AG04450 (cell line): ENCODE measurements around the gene PLVAP. TPM values are rescaled to one million over a fixed set of nuclear protein-coding genes. Genes with fewer than 3 reads are reported as not detected.

Source experiments
- CTCF ChIA-PET: fragments of 300-600, 350-600 bp; formaldehyde crosslinking; extraction: SDS; loops from one replicate; lab custom pipeline; 2022; ENCODE audit warnings: antibody characterized with exemption, inconsistent platforms; lab: Charles Lee
- POLR2A ChIA-PET: fragments of 350-600 bp; formaldehyde crosslinking; extraction: SDS; loops from one replicate; lab custom pipeline; 2021; ENCODE audit warnings: antibody characterized with exemption, inconsistent platforms; lab: Yijun Ruan, JAX
- DNase-seq: peaks from one replicate; pipeline ENCODE4 v3.0.0-alpha.2; 2011; ENCODE audit warnings: low read depth, low spot score
- H3K27ac ChIP-seq: one replicate; pipeline ENCODE4 v1.5.1; 2012; ENCODE audit warnings: low read depth, low read length, control low read depth
- H3K27me3 ChIP-seq: one replicate; pipeline ENCODE4 v1.6.0; 2012; ENCODE audit warnings: low read length; ENCODE audit not compliant: control insufficient read depth, insufficient read depth
- H3K4me3 ChIP-seq: 2 replicates; pipeline ENCODE4 v1.5.1; 2011; ENCODE audit warnings: mild to moderate bottlenecking, low read depth, low read length, control low read depth
- H3K9me3 ChIP-seq: 2 replicates; pipeline ENCODE4 v1.5.1; 2012; ENCODE audit warnings: low read length; ENCODE audit not compliant: control insufficient read depth, insufficient read depth
- polyA plus RNA-seq: library from polyadenylated mRNA; depleted of rRNA; stranded (reverse); fragments of >200 nt; gene quantifications from 2 replicates; pipeline ENCODE4 v1.2.3, GENCODE V29; 2011
- TF ChIP-seq, protein P1 (sequence below): IDR thresholded peaks from 2 replicates; pipeline ENCODE4 v1.5.1; 2011; ENCODE audit warnings: low read depth, low read length, control low read depth, inconsistent platforms

The PLVAP gene
- polyA plus RNA-seq, 1 experiment = not detected

DNA sequence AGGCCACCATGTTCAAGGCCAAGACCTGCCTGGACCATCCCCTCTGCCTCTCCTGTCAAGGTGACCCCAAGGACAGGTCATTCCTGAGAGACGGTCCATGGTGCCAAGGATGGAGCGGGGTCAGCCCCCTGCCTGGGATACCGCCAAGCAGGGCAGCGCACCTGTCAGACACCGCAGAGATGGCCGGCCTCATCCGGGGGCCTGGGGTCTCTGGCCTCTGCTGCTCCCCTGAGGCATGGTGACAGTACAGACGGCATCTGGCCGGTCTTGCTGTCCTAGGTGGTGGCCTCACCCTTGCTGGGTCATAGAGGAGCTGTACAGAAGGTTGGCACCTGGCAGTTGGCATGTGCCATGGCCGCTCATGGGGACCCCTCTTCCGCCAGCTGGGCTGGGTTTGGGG lies 56.7 kb downstream of the PLVAP start:
- H3K4me3 ChIP-seq = no peak overlapping the region
- TF ChIP-seq, protein P1, sequence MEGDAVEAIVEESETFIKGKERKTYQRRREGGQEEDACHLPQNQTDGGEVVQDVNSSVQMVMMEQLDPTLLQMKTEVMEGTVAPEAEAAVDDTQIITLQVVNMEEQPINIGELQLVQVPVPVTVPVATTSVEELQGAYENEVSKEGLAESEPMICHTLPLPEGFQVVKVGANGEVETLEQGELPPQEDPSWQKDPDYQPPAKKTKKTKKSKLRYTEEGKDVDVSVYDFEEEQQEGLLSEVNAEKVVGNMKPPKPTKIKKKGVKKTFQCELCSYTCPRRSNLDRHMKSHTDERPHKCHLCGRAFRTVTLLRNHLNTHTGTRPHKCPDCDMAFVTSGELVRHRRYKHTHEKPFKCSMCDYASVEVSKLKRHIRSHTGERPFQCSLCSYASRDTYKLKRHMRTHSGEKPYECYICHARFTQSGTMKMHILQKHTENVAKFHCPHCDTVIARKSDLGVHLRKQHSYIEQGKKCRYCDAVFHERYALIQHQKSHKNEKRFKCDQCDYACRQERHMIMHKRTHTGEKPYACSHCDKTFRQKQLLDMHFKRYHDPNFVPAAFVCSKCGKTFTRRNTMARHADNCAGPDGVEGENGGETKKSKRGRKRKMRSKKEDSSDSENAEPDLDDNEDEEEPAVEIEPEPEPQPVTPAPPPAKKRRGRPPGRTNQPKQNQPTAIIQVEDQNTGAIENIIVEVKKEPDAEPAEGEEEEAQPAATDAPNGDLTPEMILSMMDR = no peak
- POLR2A ChIA-PET = interaction anchor here (1.8 kb wide), 1 partner anchor 11 kb away, joined by 5 read pairs; the partner anchor contains the start of gene DDA1
- H3K27ac ChIP-seq = no peak overlapping the region
- H3K9me3 ChIP-seq = peaks cover 3% of the 10 kb centered on the region; the same call in 1 of the 2 replicates
- DNase-seq = no peak
- no peaks in the 10 kb centered on the region for H3K27me3 ChIP-seq
- CTCF ChIA-PET = no interaction called here

DNA sequence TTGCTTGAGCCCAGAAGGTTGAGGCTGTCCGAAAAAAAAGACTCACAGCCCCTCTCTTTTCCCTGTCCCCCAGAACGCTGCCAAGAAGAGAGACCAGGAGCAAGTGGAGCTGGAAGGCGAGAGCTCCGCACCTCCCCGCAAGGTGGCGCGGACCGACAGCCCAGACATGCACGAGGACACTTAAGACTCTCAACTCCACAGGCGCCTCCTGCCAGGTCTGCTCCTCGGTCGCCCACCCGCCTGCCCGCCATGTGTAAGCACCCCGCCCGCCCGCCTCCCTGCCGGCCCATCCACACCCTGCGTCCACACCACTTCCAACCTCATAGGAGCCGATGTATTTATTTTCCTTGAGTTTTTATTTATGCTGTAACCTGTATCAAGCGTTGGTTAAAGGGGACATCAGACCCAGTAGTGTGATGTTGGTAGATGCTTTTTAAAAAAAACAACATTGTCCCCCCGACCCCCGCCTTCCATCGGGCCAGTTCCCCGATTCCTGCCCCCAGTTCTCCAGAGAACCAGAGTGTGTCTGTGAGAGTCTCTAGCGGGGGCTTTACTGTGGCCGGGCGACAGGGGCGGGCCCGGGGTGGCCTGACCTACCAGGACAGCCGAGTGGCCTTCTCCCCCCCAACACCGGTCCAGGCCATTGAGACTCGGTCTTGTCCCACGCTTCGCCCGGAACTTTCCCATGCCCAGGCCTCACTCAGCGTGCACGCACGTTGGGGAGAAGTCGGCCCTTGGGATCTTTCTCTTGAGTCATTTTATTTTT lies 57.5 kb downstream of the PLVAP start:
- Histone ChIP-seq H3K27ac (no peak overlapping the region), H3K4me3 (no peak overlapping the region)
- CTCF ChIA-PET = no interaction called here

DNA sequence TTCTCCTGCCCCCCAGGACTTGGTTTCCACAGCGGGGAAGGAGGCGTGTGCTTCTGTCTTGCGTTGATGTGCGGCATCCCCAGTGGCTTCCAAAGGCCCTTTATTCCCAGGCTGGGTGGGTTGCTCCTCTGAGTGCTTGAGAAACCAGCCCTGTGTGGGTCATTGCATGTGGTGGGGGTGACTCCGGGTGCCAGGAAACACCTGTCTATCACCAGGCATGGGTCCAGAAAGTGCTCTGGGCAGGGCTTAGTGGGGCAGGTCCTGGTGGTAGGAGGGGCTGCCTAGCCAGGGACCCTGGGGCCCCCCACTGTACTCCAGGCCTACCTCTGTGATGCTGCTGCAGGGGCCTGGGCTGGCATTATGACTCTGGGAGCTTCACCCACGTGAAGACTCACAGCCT lies 58.2 kb downstream of the PLVAP start:
- peaks cover 3% of the 10 kb centered on the region; the same call in 1 of the 2 replicates for H3K9me3 ChIP-seq
- TF ChIP-seq, protein P1 = no peak
- POLR2A ChIA-PET = no interaction called here
- no peak overlapping the region for H3K27ac ChIP-seq
- no peaks in the 10 kb centered on the region for H3K27me3 ChIP-seq
- no peak overlapping the region for H3K4me3 ChIP-seq
- no peak for DNase-seq
- CTCF ChIA-PET = no interaction called here

More for the DNA sequence above, 57.5 kb downstream of the PLVAP start:
- TF ChIP-seq, protein P1 = no peak
- Histone ChIP-seq H3K9me3 (peaks cover 3% of the 10 kb centered on the region; the same call in 1 of the 2 replicates), H3K27me3 (no peaks in the 10 kb centered on the region)
- DNase-seq = no peak
- POLR2A ChIA-PET = no interaction called here

DNA sequence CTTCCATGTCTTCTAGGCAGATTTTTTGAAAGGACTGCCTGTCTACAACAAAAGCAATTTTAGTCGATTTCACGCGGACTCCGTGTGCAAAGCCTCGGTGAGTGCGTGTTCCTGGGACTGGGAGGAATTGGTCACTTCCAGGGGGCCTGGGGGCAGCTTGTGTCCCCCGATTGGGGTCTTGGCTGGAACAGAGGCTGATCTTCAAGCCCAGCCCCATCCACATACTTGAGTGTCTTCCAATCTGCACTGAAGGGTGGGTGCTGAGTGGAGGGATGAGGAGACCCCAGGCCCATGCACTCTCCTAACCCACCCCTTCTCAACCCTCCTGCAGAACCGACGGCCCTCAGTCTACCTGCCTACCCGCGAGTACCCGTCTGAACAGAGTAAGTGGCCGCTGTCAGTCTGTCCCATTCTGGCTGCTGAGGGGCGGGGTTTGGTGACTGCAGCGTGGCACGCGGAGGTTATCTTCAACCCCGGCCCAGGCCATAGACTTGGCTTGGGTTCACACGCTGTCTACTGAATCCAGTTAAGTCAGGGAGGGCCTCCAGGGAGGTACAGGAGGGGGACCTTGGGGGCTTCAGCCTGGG lies 63.0 kb downstream of the PLVAP start:
- Histone ChIP-seq H3K27ac (no peak overlapping the region), H3K27me3 (no peaks in the 10 kb centered on the region), H3K9me3 (peaks cover 7% of the 10 kb centered on the region; the same call in 1 of the 2 replicates), H3K4me3 (no peak overlapping the region)
- ChIA-PET CTCF (interaction anchor here (0.7 kb wide), 1 partner anchor 52 kb away, joined by 6 read pairs; no protein-coding TSS in a partner anchor), POLR2A (interaction anchor here (0.6 kb wide), 1 partner anchor 57 kb away, joined by 5 read pairs; no protein-coding TSS in a partner anchor)
- TF ChIP-seq, protein P1 = no peak
- DNase-seq = no peak
